K562 (cell line): ENCODE measurements around the gene CHCHD6. TPM values are rescaled to one million over a fixed set of nuclear protein-coding genes. Genes with fewer than 3 reads are reported as not detected.

Source experiments
- ATAC-seq: fragments of 200-7000 bp; cut with Tn5 transposase; 3 replicates; pipeline ENCODE4 v1.9.1; 2020; ENCODE audit warnings: moderate library complexity
- BruUV-seq: library from RNA; stranded (reverse); fragments of 400-500 nt; replicated peaks from 2 replicates; lab custom pipeline; 2021; lab: Mats Ljungman, UMichigan
- CTCF ChIA-PET: fragments of 300-600 bp; formaldehyde crosslinking; extraction: SDS; loops from one replicate; lab custom pipeline; 2021; ENCODE audit warnings: low intra/inter-chr PET ratio; lab: Yijun Ruan, JAX
- POLR2A ChIA-PET: fragments of 300-600, 350-650 bp; sonication (Branson Sonifier 250); formaldehyde crosslinking; extraction: SDS; loops from one replicate; lab custom pipeline; 2021; ENCODE audit warnings: antibody characterized with exemption, inconsistent platforms; lab: Yijun Ruan, JAX
- DNase-seq, 4 experiments: peaks; one replicate each; pipeline versions ENCODE4 v3.0.0 to v3.0.0-alpha.2; 2011 to 2018; ENCODE audit warnings: low spot score in 3 of 4, mixed read lengths in 3 of 4; ENCODE audit errors: extremely low read depth in 1 of 4
- FAIRE-seq: peaks from 2 replicates; lab custom pipeline; 2011; peaks lifted over from hg19 to GRCh38; lab: Jason Lieb, UNC
- H2AFZ ChIP-seq: 2 replicates; pipeline ENCODE4 v1.6.0; 2011; ENCODE audit warnings: low read depth, low read length, control low read depth, inconsistent platforms
- H3K27ac ChIP-seq: fragments of 200-600 bp; 3 replicates; pipeline ENCODE4 v1.8.0; 2011; ENCODE audit warnings: low read depth, mild to moderate bottlenecking, control low read depth, inconsistent platforms, low read length, moderate library complexity, mixed read lengths; ENCODE audit errors: extremely low read depth
- H3K27me3 ChIP-seq, 2 experiments: fragments of 300-600 bp in 1 of 2; 2 replicates in 1 of 2; 3 replicates in 1 of 2; pipeline versions ENCODE4 v1.6.0 to v1.8.0; 2011; ENCODE audit warnings: inconsistent platforms in 2 of 2, low read length in 2 of 2, mild to moderate bottlenecking in 1 of 2, mixed read lengths in 1 of 2, moderate library complexity in 1 of 2; ENCODE audit not compliant: control insufficient read depth in 2 of 2, insufficient read depth in 2 of 2
- H3K36me3 ChIP-seq: fragments of 300-600 bp; 3 replicates; pipeline ENCODE4 v1.8.0; 2011; ENCODE audit warnings: mild to moderate bottlenecking, low read length, inconsistent platforms; ENCODE audit not compliant: control insufficient read depth, insufficient read depth
- H3K4me1 ChIP-seq, 2 experiments: fragments of 200-600 bp in 1 of 2; replicated peaks in 1 of 2; 2 replicates in 1 of 2; 3 replicates in 1 of 2; pipeline versions ENCODE4 v1.5.1 to v1.8.0; 2011; ENCODE audit warnings: inconsistent platforms in 2 of 2, low read length in 2 of 2, mild to moderate bottlenecking in 1 of 2, mixed read lengths in 1 of 2, moderate library complexity in 1 of 2; ENCODE audit not compliant: control insufficient read depth in 2 of 2, insufficient read depth in 2 of 2
- H3K4me2 ChIP-seq: 2 replicates; pipeline ENCODE4 v1.6.1; 2011; ENCODE audit warnings: low read length, control low read depth, inconsistent platforms, mixed read lengths; ENCODE audit not compliant: insufficient read depth
- H3K4me3 ChIP-seq: fragments of 200-600 bp; sonication (generic), shearing (Covaris generic); 2 replicates; pipeline ENCODE4 v1.5.1; 2016; ENCODE audit warnings: control low read depth, inconsistent platforms
- H3K79me2 ChIP-seq: fragments of 200-600 bp; 3 replicates; pipeline ENCODE4 v1.8.0; 2011; ENCODE audit warnings: low read length, inconsistent platforms; ENCODE audit not compliant: control insufficient read depth, insufficient read depth
- H3K9ac ChIP-seq, 2 experiments: 2 replicates each; pipeline versions ENCODE4 v1.6.0 to v1.6.1; 2011; ENCODE audit warnings: low read depth in 2 of 2, low read length in 2 of 2, control low read depth in 1 of 2, inconsistent platforms in 1 of 2, mild to moderate bottlenecking in 1 of 2, mixed read lengths in 1 of 2; ENCODE audit not compliant: insufficient read depth in 1 of 2
- H3K9me1 ChIP-seq: one replicate; pipeline ENCODE4 v1.6.0; 2011; ENCODE audit warnings: inconsistent platforms, mild to moderate bottlenecking, low read length, moderate library complexity; ENCODE audit not compliant: control insufficient read depth, insufficient read depth
- H3K9me3 ChIP-seq: replicated peaks from 2 replicates; pipeline ENCODE4 v1.5.1; 2011; ENCODE audit warnings: low read depth, low read length, inconsistent platforms; ENCODE audit not compliant: control insufficient read depth, insufficient read depth
- H4K20me1 ChIP-seq: replicated peaks from 2 replicates; pipeline ENCODE4 v1.6.1; 2011; ENCODE audit warnings: low read length, inconsistent platforms, mixed read lengths; ENCODE audit not compliant: control insufficient read depth, insufficient read depth
- BACH1 ChIP-seq: fragments of 200-800 bp; sonication (Bioruptor generic); IDR thresholded peaks from 2 replicates; pipeline ENCODE4 v1.6.1; 2016; ENCODE audit warnings: missing genetic modification characterization, missing compliant biosample characterization
- CTBP1 ChIP-seq: fragments of 450-650 bp; IDR thresholded peaks from 2 replicates; pipeline ENCODE4 v1.6.1; 2016; ENCODE audit warnings: borderline replicate concordance
- CTCF ChIP-seq, 3 experiments: IDR thresholded peaks in 2 of 3; conservative IDR thresholded peaks in 1 of 3; 2 replicates each; pipeline ENCODE4 v1.5.1; 2011 to 2012; ENCODE audit warnings: low read length in 3 of 3, mild to moderate bottlenecking in 3 of 3, control low read depth in 2 of 3, improper control_type of control experiment in 1 of 3, inconsistent platforms in 1 of 3, low read depth in 1 of 3, mixed read lengths in 1 of 3, moderate library complexity in 1 of 3; ENCODE audit not compliant: insufficient read depth in 2 of 3
- CXXC5 ChIP-seq: fragments of 250-450 bp; sonication (Bioruptor Pico); IDR thresholded peaks from 2 replicates; pipeline ENCODE4 v1.8.0; 2022; ENCODE audit warnings: inconsistent platforms, mild to moderate bottlenecking, moderate library complexity
- E2F1 ChIP-seq: sonication (generic); formaldehyde crosslinking; IDR thresholded peaks from 2 replicates; pipeline ENCODE4 v1.8.1; 2023; ENCODE audit warnings: mild to moderate bottlenecking, missing genetic modification reagents, moderate library complexity
- SMAD3 ChIP-seq: fragments of 450-650 bp; formaldehyde crosslinking; conservative IDR thresholded peaks from 2 replicates; pipeline ENCODE4 v1.4.0; 2020; ENCODE audit warnings: mild to moderate bottlenecking
- SMC3 ChIP-seq: conservative IDR thresholded peaks from 2 replicates; pipeline ENCODE4 v1.6.1; 2011; ENCODE audit warnings: low read depth, low read length, improper control_type of control experiment; ENCODE audit not compliant: insufficient read depth
- TAF9B ChIP-seq: fragments of 450-650 bp; IDR thresholded peaks from 2 replicates; pipeline ENCODE4 v1.6.1; 2018; ENCODE audit warnings: mild to moderate bottlenecking; ENCODE audit not compliant: partially characterized antibody
- TEAD4 ChIP-seq, 2 experiments: sonication (generic) in 1 of 2; formaldehyde crosslinking in 1 of 2; IDR thresholded peaks; 2 replicates each; pipeline versions ENCODE4 v1.6.1 to v1.8.0; 2012 to 2022; ENCODE audit warnings: borderline replicate concordance in 1 of 2, inconsistent platforms in 1 of 2, low read length in 1 of 2, mild to moderate bottlenecking in 1 of 2, missing genetic modification reagents in 1 of 2
- ZBTB2 ChIP-seq: fragments of 450-650 bp; IDR thresholded peaks from 2 replicates; pipeline ENCODE4 v1.6.1; 2016; ENCODE audit warnings: antibody characterized with exemption
- ZFP91 ChIP-seq: sonication (generic); formaldehyde crosslinking; IDR thresholded peaks from 2 replicates; pipeline ENCODE4 v1.8.0; 2022; ENCODE audit warnings: mild to moderate bottlenecking, missing genetic modification reagents
- ZNF785 ChIP-seq: fragments of 250-450 bp; sonication (Bioruptor Pico); IDR thresholded peaks from 2 replicates; pipeline ENCODE4 v1.4.0; 2020; ENCODE audit warnings: mild to moderate bottlenecking
- ZNF830 ChIP-seq: fragments of 250-450 bp; sonication (Bioruptor Pico); IDR thresholded peaks from 2 replicates; pipeline ENCODE4 v1.5.0; 2021; ENCODE audit warnings: mild to moderate bottlenecking
- WGBS: fragments of 100-300 bp; shearing (Covaris generic); methylation state at CpG from one replicate; pipeline ENCODE4 v1.1.6; 2016; ENCODE audit warnings: low coverage, mixed read lengths; ENCODE audit not compliant: insufficient coverage; ENCODE audit errors: missing lambda C conversion rate; 5-methylcytosine and 5-hydroxymethylcytosine counted together
- in situ Hi-C: fragments of 300-500 bp; cut with MboI; formaldehyde crosslinking; loops from 4 replicates; pipeline ENCODE4 v1.15.0; 2018; ENCODE audit warnings: inconsistent platforms, mixed read lengths
- intact Hi-C: fragments of 100-400 bp; cut with micrococcal nuclease; formaldehyde crosslinking; loops from 2 replicates; pipeline ENCODE4 v1.14.2; 2022
- polyA plus RNA-seq, 8 experiments: library from polyadenylated mRNA; depleted of rRNA in 4 of 8; stranded (reverse) in 5 of 8; unstranded in 3 of 8; fragments of >200 nt; fragmentation: Nextera tagmentation in 2 of 8; fragmentation: Illumina TruSeq in 1 of 8; extraction: Ambion mirVana in 2 of 8; extraction: Trizol in 1 of 8; gene quantifications; 2 replicates each; pipeline versions ENCODE4 v1.2.1 to v1.2.3, GENCODE V29; 2011 to 2014; ENCODE audit warnings: inconsistent platforms in 1 of 8, missing spikeins in 1 of 8
- total RNA-seq, 7 experiments: library from RNA; depleted of rRNA in 6 of 7; stranded (reverse); fragments of >200 nt in 6 of 7; fragmentation: Illumina TruSeq in 2 of 7; extraction: Trizol in 2 of 7; gene quantifications; 2 replicates each; pipeline versions ENCODE4 v1.2.1 to v1.2.3, GENCODE V29; 2011 to 2021; ENCODE audit warnings: low replicate concordance in 1 of 7

CHCHD6 gene
- total and polyA plus RNA-seq, 9 of the 15 experiments (the other 6 are each of a cell fraction or from before 2014, with no cell fraction given): 4.6 to 18.6 (median 10.9) TPM

GRCh38 chr3:126939338-126939718 lies 235.3 kb downstream of the CHCHD6 start (continued):
- no peak for TF ChIP-seq E2F1 (CRISPR knock-in tag)
- TF ChIP-seq ZFP91 (CRISPR knock-in tag): no peak
- TF ChIP-seq SMAD3 (CRISPR knock-in tag): no peak
- TF ChIP-seq TEAD4 (IDR thresholded peaks at IDR 0.05; ENCODE audit: low read length): no peak
- no peak for TF ChIP-seq TEAD4 (CRISPR knock-in tag; IDR thresholded peaks at IDR 0.05; ENCODE audit: borderline replicate concordance)

- FAIRE-seq (no peak), ATAC-seq (no peak), DNase-seq (no peak)
- H3K27ac ChIP-seq: no peak overlapping the region
- ChIA-PET CTCF (no interaction called here), POLR2A (interaction anchor here (1.2 kb wide), 1 partner anchor 13 kb away, joined by 4 read pairs; no protein-coding TSS in a partner anchor)
- no peaks in the 10 kb centered on the region for H4K20me1 ChIP-seq
- peaks cover 3 to 10% of the 10 kb centered on the region in 2 experiments; a peak in 4 of 5 replicates for H3K4me1 ChIP-seq
- H3K79me2 ChIP-seq: no peaks in the 10 kb centered on the region
- 42% methylated on average over 3 of the region's 3 CpGs for whole genome bisulfite sequencing
- BruUV-seq: no TSS peak
- in situ Hi-C loops: no loop called here
- H3K4me3 ChIP-seq: no peak overlapping the region
- no peaks in the 10 kb centered on the region for H3K36me3 ChIP-seq
- H3K9me1 ChIP-seq: no peaks in the 10 kb centered on the region
- no peak overlapping the region for H3K9ac ChIP-seq
- H2AFZ ChIP-seq: no peak overlapping the region
- no peak overlapping the region for H3K4me2 ChIP-seq
- no peak for TF ChIP-seq TAF9B
- TF ChIP-seq ZBTB2: no peak
- no peak for TF ChIP-seq CTCF (IDR thresholded peaks at IDR 0.05 in 2 of 3, conservative IDR thresholded peaks at IDR 0.05 in 1 of 3; ENCODE audit: insufficient read depth in 2 of 3, low read depth in 1 of 3, low read length in 3 of 3)
- no peak for TF ChIP-seq SMC3
- TF ChIP-seq BACH1 (tag): no peak
- no peak for TF ChIP-seq ZNF785 (CRISPR knock-in tag)
- no peak for TF ChIP-seq CXXC5 (CRISPR knock-in tag)
- TF ChIP-seq CTBP1: no peak
- TF ChIP-seq ZNF830 (CRISPR knock-in tag): no peak
- no peaks in the 10 kb centered on the region for H3K9me3 ChIP-seq
- H3K27me3 ChIP-seq: no peaks in the 10 kb centered on the region
- intact Hi-C loops: no loop called here
Observed at GRCh38 chr3:126939733-126940132, 235.7 kb downstream of the CHCHD6 start.
